ENCODE data around the gene CFAP52.
"Not testable (repeated sequence)": the region's sequence is repeated elsewhere in the genome, so short reads cannot be mapped to it uniquely, and the experiment has no call there.

Gene CFAP52

GRCh38 chr17:9661027-9661426 is 84.6 kb downstream of the CFAP52 start:
- H3K4me3 ChIP-seq (ENCODE audit: low read length): no peak overlapping the region
- TF ChIP-seq, protein P1, sequence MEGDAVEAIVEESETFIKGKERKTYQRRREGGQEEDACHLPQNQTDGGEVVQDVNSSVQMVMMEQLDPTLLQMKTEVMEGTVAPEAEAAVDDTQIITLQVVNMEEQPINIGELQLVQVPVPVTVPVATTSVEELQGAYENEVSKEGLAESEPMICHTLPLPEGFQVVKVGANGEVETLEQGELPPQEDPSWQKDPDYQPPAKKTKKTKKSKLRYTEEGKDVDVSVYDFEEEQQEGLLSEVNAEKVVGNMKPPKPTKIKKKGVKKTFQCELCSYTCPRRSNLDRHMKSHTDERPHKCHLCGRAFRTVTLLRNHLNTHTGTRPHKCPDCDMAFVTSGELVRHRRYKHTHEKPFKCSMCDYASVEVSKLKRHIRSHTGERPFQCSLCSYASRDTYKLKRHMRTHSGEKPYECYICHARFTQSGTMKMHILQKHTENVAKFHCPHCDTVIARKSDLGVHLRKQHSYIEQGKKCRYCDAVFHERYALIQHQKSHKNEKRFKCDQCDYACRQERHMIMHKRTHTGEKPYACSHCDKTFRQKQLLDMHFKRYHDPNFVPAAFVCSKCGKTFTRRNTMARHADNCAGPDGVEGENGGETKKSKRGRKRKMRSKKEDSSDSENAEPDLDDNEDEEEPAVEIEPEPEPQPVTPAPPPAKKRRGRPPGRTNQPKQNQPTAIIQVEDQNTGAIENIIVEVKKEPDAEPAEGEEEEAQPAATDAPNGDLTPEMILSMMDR (IDR thresholded peaks at IDR 0.05; ENCODE audit: insufficient read depth, low read depth, low read length, missing control alignments): no peak
- DNase-seq (ENCODE audit: low read depth): no peak

GRCh38 chr17:9663511-9663910 is 87.1 kb downstream of the CFAP52 start:
- not testable (repeated sequence) for H3K4me3 ChIP-seq (ENCODE audit: low read length); DNase-seq (ENCODE audit: low read depth)

GRCh38 chr17:9666461-9667050 is 90.1 kb downstream of the CFAP52 start:
- no peak for DNase-seq (ENCODE audit: low read depth)
- TF ChIP-seq, protein P1 (IDR thresholded peaks at IDR 0.05; ENCODE audit: insufficient read depth, low read depth, low read length, missing control alignments): no peak
- H3K4me3 ChIP-seq (ENCODE audit: low read length): no peak overlapping the region

DNA sequence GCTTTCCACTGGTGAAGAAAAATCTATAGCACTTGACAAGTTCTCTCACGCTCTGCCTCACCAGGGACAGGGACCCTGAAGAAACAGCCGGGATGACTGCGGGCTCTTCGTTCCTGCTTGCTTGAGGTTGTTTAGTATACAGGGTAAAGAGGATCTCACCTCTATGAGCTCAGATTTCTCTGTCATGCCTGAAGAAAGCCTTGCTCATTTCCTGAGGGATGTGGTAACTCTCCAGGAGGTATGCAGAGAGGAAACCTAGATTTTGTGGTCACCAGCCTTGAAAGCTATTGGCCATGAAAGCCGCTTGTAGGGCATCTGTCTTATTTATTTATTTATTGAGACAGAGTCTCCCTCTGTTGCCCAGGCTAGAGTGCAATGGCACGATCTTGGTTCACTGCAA is 92.1 kb downstream of the CFAP52 start:
- TF ChIP-seq, protein P1 (IDR thresholded peaks at IDR 0.05; ENCODE audit: insufficient read depth, low read depth, low read length, missing control alignments): no peak
- no peak overlapping the region for H3K4me3 ChIP-seq (ENCODE audit: low read length)
- peak; percentile 93 for DNase-seq (ENCODE audit: low read depth)

GRCh38 chr17:9669551-9670008 is 93.1 kb downstream of the CFAP52 start:
- peak; percentile 74 for DNase-seq (ENCODE audit: low read depth)
- TF ChIP-seq, protein P1 (IDR thresholded peaks at IDR 0.05; ENCODE audit: insufficient read depth, low read depth, low read length, missing control alignments): no peak
- no peak overlapping the region for H3K4me3 ChIP-seq (ENCODE audit: low read length)

GRCh38 chr17:9670596-9670995 is 94.2 kb downstream of the CFAP52 start:
- peak; percentile 53 for DNase-seq (ENCODE audit: low read depth)
- no peak overlapping the region for H3K4me3 ChIP-seq (ENCODE audit: low read length)
- TF ChIP-seq, protein P1 (IDR thresholded peaks at IDR 0.05; ENCODE audit: insufficient read depth, low read depth, low read length, missing control alignments): no peak

- no peak overlapping the region for H3K4me3 ChIP-seq (ENCODE audit: low read length)
- DNase-seq (ENCODE audit: low read depth): no peak
- TF ChIP-seq, protein P1 (IDR thresholded peaks at IDR 0.05; ENCODE audit: insufficient read depth, low read depth, low read length, missing control alignments): no peak
Measured at GRCh38 chr17:9671559-9671958, 95.1 kb downstream of the CFAP52 start.

Data from epithelial cell of esophagus (primary cell).